Heart right ventricle (tissue), 16 donors: Measurements from ENCODE around the gene FABP3. TPM values are rescaled to one million over a fixed set of nuclear protein-coding genes. Genes with fewer than 3 reads are reported as not detected.
"Not testable (repeated sequence)": the region's sequence is repeated elsewhere in the genome, so short reads cannot be mapped to it uniquely, and the experiment has no call there.

Experiments
- ATAC-seq, 8 donors: fragments of 200-7000 bp; cut with Tn5 transposase; one replicate each; pipeline ENCODE4 v1.9.1; 2020; ENCODE audit warnings: mild to moderate bottlenecking in 8 of 8, moderate library complexity in 8 of 8, moderate number of reproducible peaks in 1 of 8
- DNase-seq, 2 donors: peaks; one replicate each; pipeline ENCODE4 v3.0.0-alpha.2; 2020
- H3K27ac ChIP-seq, 10 donors: fragments of 200-600 bp; sonication (generic) in 2 of 10; one replicate each; pipeline versions ENCODE4 v1.5.0 to v1.8.0; 2020 to 2022; ENCODE audit warnings: mild to moderate bottlenecking in 3 of 10
- H3K27me3 ChIP-seq, 7 donors: fragments of 200-600 bp; one replicate each; pipeline ENCODE4 v1.8.0; 2021 to 2022; ENCODE audit warnings: mild to moderate bottlenecking in 2 of 7
- H3K36me3 ChIP-seq, 9 donors: fragments of 200-600 bp; sonication (generic) in 1 of 9; one replicate each; pipeline versions ENCODE4 v1.5.0 to v1.8.0; 2020 to 2022; ENCODE audit warnings: mild to moderate bottlenecking in 2 of 9
- H3K4me1 ChIP-seq, 9 donors: fragments of 200-600 bp; sonication (generic) in 1 of 9; one replicate each; pipeline versions ENCODE4 v1.5.0 to v1.8.0; 2020 to 2022; ENCODE audit warnings: mild to moderate bottlenecking in 4 of 9
- H3K4me3 ChIP-seq, 10 donors: fragments of 200-600 bp; sonication (generic) in 2 of 10; one replicate each; pipeline versions ENCODE4 v1.5.0 to v1.8.0; 2020 to 2022; ENCODE audit warnings: mild to moderate bottlenecking in 7 of 10, moderate library complexity in 2 of 10
- H3K9me3 ChIP-seq, 11 donors: fragments of 200-600 bp in 10 of 11; sonication (generic) in 2 of 11; one replicate each; pipeline versions ENCODE4 v1.5.0 to v1.8.0; 2013 to 2022; ENCODE audit warnings: mild to moderate bottlenecking in 2 of 11, control low read depth in 1 of 11, moderate library complexity in 1 of 11
- WGBS, 2 donors: extraction: QIAGEN DNeasy Blood & Tissue Kit; methylation state at CpG; one replicate each; pipeline ENCODE4 v1.1.7; 2013; ENCODE audit warnings: inconsistent platforms in 1 of 2; 5-methylcytosine and 5-hydroxymethylcytosine counted together
- intact Hi-C, 10 donors: fragments of 100-400 bp; cut with DNase I; formaldehyde crosslinking; loops; one replicate each; pipeline versions ENCODE4 v1.11.1 to v1.14.2; 2022
- polyA plus RNA-seq, 2 donors: library from polyadenylated mRNA; stranded (reverse); fragments of 200-250 nt; gene quantifications; one replicate each; pipeline ENCODE4 v1.2.3, GENCODE V29; 2013
- total RNA-seq, 10 donors: library from RNA; stranded (reverse); fragmentation: NEBNext Ultra II Directional in 3 of 10; extraction: Animal tissue kit (Norgen Biotek cat#: 25700) in 3 of 10; gene quantifications; one replicate each; pipeline versions ENCODE4 v1.2.1 to v1.2.4, GENCODE V29; 2021 to 2023
- TF ChIP-seq, protein P1 (sequence below), 9 donors: fragments of 200-600 bp; sonication (generic) in 2 of 9; IDR thresholded peaks; one replicate each; pipeline versions ENCODE4 v1.5.0 to v1.8.0; 2021 to 2022; ENCODE audit warnings: antibody characterized with exemption in 9 of 9, mild to moderate bottlenecking in 5 of 9, moderate library complexity in 1 of 9
- donor health status: Arrhythmogenic right ventricular cardiomyopathy.
- donor health status: ischemic (EF 13 %, LVEDD 7.1; RV severe dilation, severe dysfunction).
- donor health status: healthy with polysubstance abuse.
- donor health status: DM: no; HTN: yes; CAD: no.
- donor health status: DM: no; HTN: no; CAD: no.
- donor health status: ischemic (EF 25% LVEDD 6.9; RV normal size, moderate dysfunction).
- donor health status: ischemic (EF 25% LVEDD 5.7; RV mildly dilated, moderate dysfunction).
- donor health status: healthy.
- donor health status: DM: yes; HTN: yes; CAD: no.
- donor health status: Ischemic cardiomyopathy.
- donor health status: ischemic (EF 35%, LVEDD 5.7; RV mildly dilated, moderate dysfunction).
- donor health status: nonischemic (EF 11% LVEDD 7.7; RV severe dilation, severe dysfunction).
- donor health status: DM: yes; HTN: yes; CAD: no.
- donor health status: PGD.
- donor health status: ischemic (EF 29% LVEDD 5.4; RV normal size, mild dysfunction).
- donor health status: nonischemic (EF 23%, LVEDD 6.1; RV moderate dilation, normal function).

The FABP3 gene
- total and polyA plus RNA-seq, 12 donors, result 2,977 to 6,968 (median 5,058) TPM

- Histone ChIP-seq H3K4me3 (no peak overlapping the region), H3K27me3 (peaks cover 0 to 4% (median 0%) of the 10 kb centered on the region in 7 donors), H3K4me1 (peaks cover 0 to 22% (median 4%) of the 10 kb centered on the region in 9 donors), H3K36me3 (no peaks in the 10 kb centered on the region), H3K27ac (no peak overlapping the region), H3K9me3 (no peaks in the 10 kb centered on the region)
- intact Hi-C loops, result loop anchor here in 2 of 10 donors (10.0 kb wide), 1 partner anchor 151 kb away; no protein-coding TSS in a partner anchor
- ATAC-seq (no peak), DNase-seq (no peak)
- TF ChIP-seq, protein P1, sequence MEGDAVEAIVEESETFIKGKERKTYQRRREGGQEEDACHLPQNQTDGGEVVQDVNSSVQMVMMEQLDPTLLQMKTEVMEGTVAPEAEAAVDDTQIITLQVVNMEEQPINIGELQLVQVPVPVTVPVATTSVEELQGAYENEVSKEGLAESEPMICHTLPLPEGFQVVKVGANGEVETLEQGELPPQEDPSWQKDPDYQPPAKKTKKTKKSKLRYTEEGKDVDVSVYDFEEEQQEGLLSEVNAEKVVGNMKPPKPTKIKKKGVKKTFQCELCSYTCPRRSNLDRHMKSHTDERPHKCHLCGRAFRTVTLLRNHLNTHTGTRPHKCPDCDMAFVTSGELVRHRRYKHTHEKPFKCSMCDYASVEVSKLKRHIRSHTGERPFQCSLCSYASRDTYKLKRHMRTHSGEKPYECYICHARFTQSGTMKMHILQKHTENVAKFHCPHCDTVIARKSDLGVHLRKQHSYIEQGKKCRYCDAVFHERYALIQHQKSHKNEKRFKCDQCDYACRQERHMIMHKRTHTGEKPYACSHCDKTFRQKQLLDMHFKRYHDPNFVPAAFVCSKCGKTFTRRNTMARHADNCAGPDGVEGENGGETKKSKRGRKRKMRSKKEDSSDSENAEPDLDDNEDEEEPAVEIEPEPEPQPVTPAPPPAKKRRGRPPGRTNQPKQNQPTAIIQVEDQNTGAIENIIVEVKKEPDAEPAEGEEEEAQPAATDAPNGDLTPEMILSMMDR (IDR thresholded peaks at IDR 0.05), result no peak
These were observed 20.6 kb upstream of the FABP3 start for GRCh38 chr1:31393463-31393862.

- ATAC-seq (no peak), DNase-seq (no peak)
- no peaks in the 10 kb centered on the region for H3K9me3 ChIP-seq
- H3K4me1 ChIP-seq, result peaks cover 0 to 12% (median 4%) of the 10 kb centered on the region in 9 donors
- TF ChIP-seq, protein P1 (IDR thresholded peaks at IDR 0.05), result no peak
- no peak overlapping the region for H3K27ac ChIP-seq
- no peaks in the 10 kb centered on the region for H3K36me3 ChIP-seq
- peaks cover 0 to 4% (median 0%) of the 10 kb centered on the region in 7 donors for H3K27me3 ChIP-seq
- H3K4me3 ChIP-seq, result no peak overlapping the region
- intact Hi-C loops, result loop anchor here in 2 of 10 donors (10.0 kb wide), 1 partner anchor 155 kb away; no protein-coding TSS in a partner anchor
- WGBS, 2 donors, result 86 to 92% methylated on average over 7 of the region's 7 CpGs
These were observed 17.2 kb upstream of the FABP3 start for GRCh38 chr1:31390071-31390470.

DNA sequence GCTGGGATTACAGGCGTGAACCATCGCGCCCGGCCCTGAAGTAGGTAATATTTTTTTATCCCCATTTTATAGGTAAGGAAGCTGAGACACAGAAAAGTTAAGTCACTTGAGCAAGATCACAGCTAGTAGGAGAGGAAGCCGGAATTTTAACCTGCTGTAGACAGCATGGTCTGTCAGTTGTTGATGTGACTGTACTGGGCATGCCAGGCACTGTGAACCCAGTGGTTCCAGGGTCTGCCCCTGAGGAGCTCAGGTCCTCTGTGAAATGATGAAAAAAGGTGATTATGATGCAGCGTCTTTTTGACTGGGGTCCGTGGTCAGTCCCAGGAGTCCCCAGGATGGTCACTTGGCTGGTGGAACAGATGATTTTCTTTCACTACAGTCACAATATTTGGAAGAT lies 16.7 kb upstream of the FABP3 start:
- Histone ChIP-seq H3K27me3 (peaks cover 0 to 4% (median 0%) of the 10 kb centered on the region in 7 donors), H3K27ac (no peak overlapping the region), H3K9me3 (no peaks in the 10 kb centered on the region), H3K36me3 (no peaks in the 10 kb centered on the region), H3K4me3 (no peak overlapping the region), H3K4me1 (peaks cover 0 to 8% (median 4%) of the 10 kb centered on the region in 9 donors)
- intact Hi-C loops, result loop anchor here in 2 of 10 donors (10.0 kb wide), 1 partner anchor 155 kb away; no protein-coding TSS in a partner anchor
- DNase-seq, result no peak
- TF ChIP-seq, protein P1 (IDR thresholded peaks at IDR 0.05), result no peak
- no peak for ATAC-seq
- WGBS, 2 donors, result 90 to 95% methylated on average over 7 of the region's 7 CpGs

DNA sequence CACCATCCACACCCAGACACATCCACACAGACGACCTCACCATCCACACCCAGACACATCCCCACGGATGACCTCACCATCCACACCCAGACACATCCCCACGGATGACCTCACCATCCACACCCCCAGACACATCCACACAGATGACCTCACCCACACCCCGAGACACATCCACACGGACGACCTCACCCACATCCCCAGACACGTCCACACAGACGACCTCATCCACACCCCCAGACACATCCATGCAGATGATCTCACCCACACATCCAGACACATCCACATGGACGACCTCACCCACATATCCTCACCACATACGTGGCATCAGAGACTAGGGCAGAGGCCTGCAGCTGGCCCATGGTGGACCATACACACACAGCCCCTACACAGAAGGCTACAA lies 14.7 kb upstream of the FABP3 start:
- 58 to 61% methylated on average over 10 of the region's 10 CpGs for whole genome bisulfite sequencing, 2 donors

GRCh38 chr1:31386576-31387243 lies 13.8 kb upstream of the FABP3 start:
- H3K27me3 ChIP-seq, H3K4me3 ChIP-seq, H3K36me3 ChIP-seq, intact Hi-C loops, ATAC-seq, H3K27ac ChIP-seq, DNase-seq, H3K9me3 ChIP-seq: not testable (repeated sequence)
- peaks cover 0 to 29% (median 8%) of the 10 kb centered on the region in 9 donors for H3K4me1 ChIP-seq
- 69 to 84% methylated on average over 8 of the region's 8 CpGs for WGBS, 2 donors

More for the DNA sequence above, 14.7 kb upstream of the FABP3 start:
- TF ChIP-seq, protein P1 (IDR thresholded peaks at IDR 0.05), result no peak
- H3K4me3 ChIP-seq, result no peak overlapping the region
- H3K36me3 ChIP-seq, result no peaks in the 10 kb centered on the region
- no peaks in the 10 kb centered on the region for H3K27me3 ChIP-seq
- intact Hi-C loops, result no loop called here
- ATAC-seq, result no peak
- no peaks in the 10 kb centered on the region for H3K9me3 ChIP-seq
- no peak overlapping the region for H3K27ac ChIP-seq
- DNase-seq, result no peak
- peaks cover 0 to 20% (median 7%) of the 10 kb centered on the region in 9 donors for H3K4me1 ChIP-seq
